ENCODE data around the gene ZNF835. TPM values are rescaled to one million over a fixed set of nuclear protein-coding genes. Genes with fewer than 3 reads are reported as not detected.

Gene ZNF835
- total and polyA plus RNA-seq, 2 of the 13 experiments (the other 11 are each of a cell fraction or from before 2014, with no cell fraction given), result not detected

- in situ Hi-C loops (cut with HindIII; ENCODE audit: extremely low pct_ligation_motif_present, low pct_unique_long_range_greater_than_20kb) (no loop called here), intact Hi-C loops (cut with micrococcal nuclease; ENCODE audit: unreplicated experiment) (no loop called here)
- ChIA-PET POLR2A (no interaction called here), CTCF (ENCODE audit: low intra/inter-chr PET ratio, low total read pairs) (no interaction called here)
- no peak for FAIRE-seq
- 30% methylated on average over 3 of the region's 3 CpGs for WGBS (ENCODE audit: low lambda C conversion rate)
- ATAC-seq, result no peak
- no TSS peak for BruUV-seq (replicated peaks)
- Histone ChIP-seq H3K4me1 (ENCODE audit: insufficient read depth, low read length) (no peaks in the 10 kb centered on the region), H4K20me1 (ENCODE audit: insufficient read depth, low read length) (no peaks in the 10 kb centered on the region), H3K27me3 (ENCODE audit: control insufficient read depth in 1 of 2, insufficient read depth in 2 of 2, low read length in 2 of 2) (no peaks in the 10 kb centered on the region), H3K36me3 (replicated peaks in 1 of 2; ENCODE audit: control insufficient read depth in 1 of 2, insufficient read depth in 2 of 2, low read length in 2 of 2) (no peaks in the 10 kb centered on the region), H3K4me3 (replicated peaks in 1 of 3; ENCODE audit: insufficient read depth in 1 of 3, low read depth in 2 of 3, low read length in 3 of 3) (no peak overlapping the region), H3K27ac (ENCODE audit: extremely low read length, insufficient read depth, low read length) (no peak overlapping the region), H2AFZ (ENCODE audit: low read length) (no peak overlapping the region), H3K4me2 (ENCODE audit: low read depth, low read length) (no peak overlapping the region), H3K79me2 (ENCODE audit: insufficient read depth, low read length) (no peaks in the 10 kb centered on the region), H3K9ac (ENCODE audit: insufficient read depth, low read depth, low read length) (no peak overlapping the region), H3K9me3 (ENCODE audit: low read length) (peaks cover 32% of the 10 kb centered on the region)
- no peak for DNase-seq (ENCODE audit: low spot score)
- TF ChIP-seq MXI1 (IDR thresholded peaks at IDR 0.05; ENCODE audit: borderline replicate concordance, low read depth, low read length) (no peak), ZNF577 (CRISPR knock-in tag; IDR thresholded peaks at IDR 0.05; ENCODE audit: borderline replicate concordance, low read depth) (no peak), ATF7 (IDR thresholded peaks at IDR 0.05) (peak; percentile 92), ATF7 (CRISPR knock-in tag; IDR thresholded peaks at IDR 0.05) (no peak), ZFX (CRISPR knock-in tag; IDR thresholded peaks at IDR 0.05; ENCODE audit: low read depth) (no peak), CREB1 (IDR thresholded peaks at IDR 0.05) (peak; percentile 83), CREB1 (CRISPR knock-in tag; IDR thresholded peaks at IDR 0.05) (no peak), ZBTB20 (CRISPR knock-in tag; IDR thresholded peaks at IDR 0.05; ENCODE audit: borderline replicate concordance, low read depth) (no peak)
Observed at GRCh38 chr19:56654151-56654550, 17.4 kb downstream of the ZNF835 start.

GRCh38 chr19:56643460-56643955 is 28.0 kb downstream of the ZNF835 start:
- Histone ChIP-seq H2AFZ (ENCODE audit: low read length) (no peak overlapping the region), H3K27me3 (ENCODE audit: control insufficient read depth in 1 of 2, insufficient read depth in 2 of 2, low read length in 2 of 2) (no peaks in the 10 kb centered on the region), H4K20me1 (ENCODE audit: insufficient read depth, low read length) (no peaks in the 10 kb centered on the region), H3K9me3 (ENCODE audit: low read length) (peaks cover 77% of the 10 kb centered on the region), H3K9ac (ENCODE audit: insufficient read depth, low read depth, low read length) (no peak overlapping the region), H3K79me2 (ENCODE audit: insufficient read depth, low read length) (no peaks in the 10 kb centered on the region), H3K36me3 (replicated peaks in 1 of 2; ENCODE audit: control insufficient read depth in 1 of 2, insufficient read depth in 2 of 2, low read length in 2 of 2) (no peaks in the 10 kb centered on the region), H3K4me1 (ENCODE audit: insufficient read depth, low read length) (no peaks in the 10 kb centered on the region), H3K4me3 (replicated peaks in 1 of 3; ENCODE audit: insufficient read depth in 1 of 3, low read depth in 2 of 3, low read length in 3 of 3) (no peak overlapping the region), H3K27ac (ENCODE audit: extremely low read length, insufficient read depth, low read length) (no peak overlapping the region), H3K4me2 (ENCODE audit: low read depth, low read length) (no peak overlapping the region)
- ChIA-PET POLR2A (no interaction called here), CTCF (ENCODE audit: low intra/inter-chr PET ratio, low total read pairs) (no interaction called here)
- FAIRE-seq, result no peak
- 70% methylated on average over 15 of the region's 25 CpGs for WGBS (ENCODE audit: low lambda C conversion rate)
- no peak for DNase-seq (ENCODE audit: low spot score)
- in situ Hi-C loops (cut with HindIII; ENCODE audit: extremely low pct_ligation_motif_present, low pct_unique_long_range_greater_than_20kb), result no loop called here
- no peak for ATAC-seq
- intact Hi-C loops (cut with micrococcal nuclease; ENCODE audit: unreplicated experiment), result loop anchor here (5.0 kb wide), 1 partner anchor 134 kb away; no protein-coding TSS in a partner anchor
- no TSS peak for BruUV-seq (replicated peaks)
- no peak for TF ChIP-seq TBP (CRISPR knock-in tag; IDR thresholded peaks at IDR 0.05)
- no peak for TF ChIP-seq SRY (CRISPR knock-in tag; IDR thresholded peaks at IDR 0.05)
- TF ChIP-seq ZNF576 (CRISPR knock-in tag; IDR thresholded peaks at IDR 0.05), result no peak
- no peak for TF ChIP-seq ZNF687 (CRISPR knock-in tag; IDR thresholded peaks at IDR 0.05)
- no peak for TF ChIP-seq CHCHD3 (CRISPR knock-in tag; IDR thresholded peaks at IDR 0.05)
- no peak for TF ChIP-seq NAIF1 (CRISPR knock-in tag; IDR thresholded peaks at IDR 0.05; ENCODE audit: borderline replicate concordance)
- no peak for TF ChIP-seq CREB1 (IDR thresholded peaks at IDR 0.05)
- no peak for TF ChIP-seq CREB1 (CRISPR knock-in tag; IDR thresholded peaks at IDR 0.05)
- no peak for TF ChIP-seq ZNF839 (CRISPR knock-in tag; IDR thresholded peaks at IDR 0.05; ENCODE audit: borderline replicate concordance)
- TF ChIP-seq HOXA3 (CRISPR knock-in tag; IDR thresholded peaks at IDR 0.05), result no peak
- no peak for TF ChIP-seq HNRNPH1 (optimal IDR thresholded peaks at IDR 0.05; ENCODE audit: low read depth, low read length)
